ENCODE data around the gene COPE. TPM values are rescaled to one million over a fixed set of nuclear protein-coding genes. Genes with fewer than 3 reads are reported as not detected.

Gene COPE
- total RNA-seq, 1 experiment from 2014 or later = 408 TPM

- H3K9ac ChIP-seq (ENCODE audit: low read length) = no peak overlapping the region
- no peaks in the 10 kb centered on the region for H3K9me2 ChIP-seq (replicated peaks; ENCODE audit: low read length)
- no peaks in the 10 kb centered on the region for H3K4me1 ChIP-seq (ENCODE audit: insufficient read depth, low read length)
- no peak overlapping the region for H2AFZ ChIP-seq (ENCODE audit: low read length)
- H4K20me1 ChIP-seq (ENCODE audit: low read length) = no peaks in the 10 kb centered on the region
- H3K4me3 ChIP-seq (ENCODE audit: low read length) = no peak overlapping the region
- no peak overlapping the region for H3K27ac ChIP-seq (ENCODE audit: low read length)
- POLR2A ChIA-PET (ENCODE audit: unreplicated experiment) = no interaction called here
- H3K4me2 ChIP-seq (ENCODE audit: low read length) = no peak overlapping the region
- no peaks in the 10 kb centered on the region for H3K9me3 ChIP-seq (ENCODE audit: low read length)
- no peak for TF ChIP-seq CTCF (conservative IDR thresholded peaks at IDR 0.05; ENCODE audit: low read depth, low read length)
- TF ChIP-seq EZH2phosphoT487 (IDR thresholded peaks at IDR 0.05; ENCODE audit: borderline replicate concordance, low read length) = no peak
- no peak for TF ChIP-seq EZH2 (IDR thresholded peaks at IDR 0.05; ENCODE audit: low read length, unreplicated experiment)
- CTCF ChIA-PET = no interaction called here
- no peak for DNase-seq
- ATAC-seq = no peak
- H3K79me2 ChIP-seq (ENCODE audit: low read length) = no peaks in the 10 kb centered on the region
- BruUV-seq (replicated peaks) = no TSS peak
- no peaks in the 10 kb centered on the region for H3K27me3 ChIP-seq (ENCODE audit: low read length)
- peaks cover 5% of the 10 kb centered on the region; the same call in 1 of the 2 replicates for H3K36me3 ChIP-seq (ENCODE audit: low read depth, low read length)
- no peaks in the 10 kb centered on the region for H3F3A ChIP-seq (ENCODE audit: low read length, unreplicated experiment)
- intact Hi-C loops (cut with micrococcal nuclease) = no loop called here
Measured at GRCh38 chr19:18906605-18907519, 12.3 kb downstream of the COPE start.

- H2AFZ ChIP-seq (ENCODE audit: low read length) = no peak overlapping the region
- no peaks in the 10 kb centered on the region for H3K27me3 ChIP-seq (ENCODE audit: low read length)
- no peaks in the 10 kb centered on the region for H3K9me3 ChIP-seq (ENCODE audit: low read length)
- DNase-seq (no peak), ATAC-seq (no peak)
- no peaks in the 10 kb centered on the region for H3K4me1 ChIP-seq (ENCODE audit: insufficient read depth, low read length)
- intact Hi-C loops (cut with micrococcal nuclease) = no loop called here
- TF ChIP-seq EZH2phosphoT487 (IDR thresholded peaks at IDR 0.05; ENCODE audit: borderline replicate concordance, low read length) (no peak), CTCF (conservative IDR thresholded peaks at IDR 0.05; ENCODE audit: low read depth, low read length) (no peak), EZH2 (IDR thresholded peaks at IDR 0.05; ENCODE audit: low read length, unreplicated experiment) (no peak)
- no TSS peak for BruUV-seq (replicated peaks)
- H3K4me3 ChIP-seq (ENCODE audit: low read length) = no peak overlapping the region
- no peak overlapping the region for H3K4me2 ChIP-seq (ENCODE audit: low read length)
- H3K79me2 ChIP-seq (ENCODE audit: low read length) = no peaks in the 10 kb centered on the region
- H4K20me1 ChIP-seq (ENCODE audit: low read length) = no peaks in the 10 kb centered on the region
- H3K9me2 ChIP-seq (replicated peaks; ENCODE audit: low read length) = no peaks in the 10 kb centered on the region
- H3K36me3 ChIP-seq (ENCODE audit: low read depth, low read length) = peaks cover 11% of the 10 kb centered on the region; the same call in 1 of the 2 replicates
- no peaks in the 10 kb centered on the region for H3F3A ChIP-seq (ENCODE audit: low read length, unreplicated experiment)
- no peak overlapping the region for H3K27ac ChIP-seq (ENCODE audit: low read length)
- ChIA-PET CTCF (no interaction called here), POLR2A (ENCODE audit: unreplicated experiment) (no interaction called here)
- H3K9ac ChIP-seq (ENCODE audit: low read length) = no peak overlapping the region
Measured at GRCh38 chr19:18905513-18906236, 13.5 kb downstream of the COPE start.

Data from PC-3 (cell line).